Lower leg skin (tissue), 4 donors: ENCODE data around the gene MAGI2. TPM values are rescaled to one million over a fixed set of nuclear protein-coding genes. Genes with fewer than 3 reads are reported as not detected.

Source experiments
- DNase-seq, 2 donors: peaks; one replicate each; pipeline ENCODE4 v3.0.0-alpha.2; 2019; ENCODE audit warnings: low spot score in 2 of 2
- H3K4me3 ChIP-seq: fragments of 200-600 bp; sonication (generic); 2 replicates; pipeline ENCODE4 v1.5.1; 2017; ENCODE audit warnings: mild to moderate bottlenecking, low read depth; ENCODE audit not compliant: poor library complexity, severe bottlenecking
- CTCF ChIP-seq, 3 donors: fragments of 450-650 bp; IDR thresholded peaks; one replicate each; pipeline ENCODE4 v1.5.1; 2016; ENCODE audit warnings: antibody characterized with exemption in 3 of 3, mild to moderate bottlenecking in 3 of 3, moderate library complexity in 2 of 3
- POLR2A ChIP-seq, 2 donors: fragments of 450-650 bp; IDR thresholded peaks; one replicate each; pipeline ENCODE4 v1.6.1; 2016 to 2017; ENCODE audit warnings: antibody characterized with exemption in 2 of 2, mild to moderate bottlenecking in 1 of 2, moderate library complexity in 1 of 2
- WGBS, 2 donors: methylation state at CpG; one replicate each; pipeline ENCODE4 v1.1.5; 2018; 5-methylcytosine and 5-hydroxymethylcytosine counted together
- intact Hi-C: fragments of 100-400 bp; cut with DNase I; formaldehyde crosslinking; loops from one replicate; pipeline ENCODE4 v1.15.0; 2023; ENCODE audit warnings: low total_unique reads
- total RNA-seq, 4 donors: library from RNA; depleted of rRNA; stranded (reverse); fragments of >200 nt; gene quantifications; one replicate each; pipeline ENCODE4 v1.1.0, GENCODE V29; 2016

MAGI2 gene
- total RNA-seq, 4 donors from 2014 or later, result 1.6 to 3.0 (median 2.1) TPM

GRCh38 chr7:78607099-78607498, 846.4 kb downstream of the MAGI2 start:
- no peak overlapping the region for H3K4me3 ChIP-seq
- intact Hi-C loops, result no loop called here
- WGBS, 2 donors, result 77 to 80% methylated on average over 5 of the region's 5 CpGs
- TF ChIP-seq POLR2A (IDR thresholded peaks at IDR 0.05), result no peak
- TF ChIP-seq CTCF (IDR thresholded peaks at IDR 0.05), result no peak
- DNase-seq, result no peak

- intact Hi-C loops, result no loop called here
- 57 to 75% methylated on average over 1 of the region's 1 CpG for WGBS, 2 donors
- DNase-seq, result no peak
- TF ChIP-seq CTCF (IDR thresholded peaks at IDR 0.05) (no peak), POLR2A (IDR thresholded peaks at IDR 0.05) (no peak)
- H3K4me3 ChIP-seq, result no peak overlapping the region
These were observed 848.3 kb downstream of the MAGI2 start for GRCh38 chr7:78605119-78605518.

- no peak for DNase-seq
- TF ChIP-seq POLR2A (IDR thresholded peaks at IDR 0.05) (no peak), CTCF (IDR thresholded peaks at IDR 0.05) (no peak)
- H3K4me3 ChIP-seq, result no peak overlapping the region
- intact Hi-C loops, result no loop called here
- WGBS, 2 donors, result 71 to 72% methylated on average over 2 of the region's 2 CpGs
These were observed 851.7 kb downstream of the MAGI2 start for GRCh38 chr7:78601728-78602127.

- intact Hi-C loops, result no loop called here
- no peak for DNase-seq
- 70 to 71% methylated on average over 3 of the region's 3 CpGs for WGBS, 2 donors
- H3K4me3 ChIP-seq, result no peak overlapping the region
- TF ChIP-seq POLR2A (IDR thresholded peaks at IDR 0.05), result no peak
- TF ChIP-seq CTCF (IDR thresholded peaks at IDR 0.05), result no peak
These were observed 859.3 kb downstream of the MAGI2 start for GRCh38 chr7:78594156-78594555.

- 27 to 42% methylated on average over 1 of the region's 1 CpG for WGBS, 2 donors
- DNase-seq, result no peak
- H3K4me3 ChIP-seq, result no peak overlapping the region
- intact Hi-C loops, result no loop called here
- TF ChIP-seq CTCF (IDR thresholded peaks at IDR 0.05) (no peak), POLR2A (IDR thresholded peaks at IDR 0.05) (no peak)
These were observed 865.1 kb downstream of the MAGI2 start for GRCh38 chr7:78588393-78588792.

GRCh38 chr7:78587443-78588044, 865.9 kb downstream of the MAGI2 start:
- intact Hi-C loops, result no loop called here
- TF ChIP-seq POLR2A (IDR thresholded peaks at IDR 0.05) (no peak), CTCF (IDR thresholded peaks at IDR 0.05) (no peak)
- H3K4me3 ChIP-seq, result no peak overlapping the region
- no peak for DNase-seq
- WGBS, 2 donors, result 78 to 89% methylated on average over 5 of the region's 5 CpGs
